IMR-90 (cell line): ENCODE results near the gene AQP7. TPM values are rescaled to one million over a fixed set of nuclear protein-coding genes. Genes with fewer than 3 reads are reported as not detected.

ENCODE experiments used
- ATAC-seq: fragments of 200-7000 bp; cut with Tn5 transposase; 2 replicates; pipeline ENCODE4 v1.9.1; 2020; ENCODE audit warnings: low read depth, mild to moderate bottlenecking, moderate library complexity
- BruUV-seq: library from RNA; stranded (reverse); fragments of 400-500 nt; replicated peaks from 2 replicates; lab custom pipeline; 2021; lab: Mats Ljungman, UMichigan
- CTCF ChIA-PET: fragments of 300-600 bp; formaldehyde crosslinking; extraction: SDS; loops from one replicate; lab custom pipeline; 2021; ENCODE audit warnings: antibody characterized with exemption; lab: Yijun Ruan, JAX
- POLR2A ChIA-PET: fragments of 300-600 bp; sonication (Branson Sonifier 250); formaldehyde crosslinking; loops from one replicate; lab custom pipeline; 2022; ENCODE audit warnings: antibody characterized with exemption; ENCODE audit not compliant: unreplicated experiment; lab: Charles Lee
- DNase-seq: peaks from one replicate; pipeline ENCODE4 v3.0.0; 2013
- H2AFZ ChIP-seq: replicated peaks from 2 replicates; pipeline ENCODE3; 2013; ENCODE audit warnings: low read length, mild to moderate bottlenecking; ENCODE audit not compliant: poor library complexity
- H2AK5ac ChIP-seq: 2 replicates; pipeline ENCODE4 v1.6.1; 2013; ENCODE audit warnings: low read depth, low read length, inconsistent platforms
- H2AK9ac ChIP-seq: replicated peaks from 2 replicates; pipeline ENCODE3; 2013; ENCODE audit warnings: mild to moderate bottlenecking, low read depth, low read length, moderate library complexity; ENCODE audit not compliant: poor library complexity
- H2BK120ac ChIP-seq: 2 replicates; pipeline ENCODE4 v1.6.1; 2013; ENCODE audit warnings: low read depth, low read length, inconsistent platforms
- H2BK15ac ChIP-seq: 3 replicates; pipeline ENCODE4 v1.6.1; 2013; ENCODE audit warnings: low read depth, low read length, inconsistent platforms
- H2BK20ac ChIP-seq: 2 replicates; pipeline ENCODE4 v1.6.1; 2013; ENCODE audit warnings: low read depth, mild to moderate bottlenecking, inconsistent platforms, low read length, moderate library complexity
- H2BK5ac ChIP-seq: 2 replicates; pipeline ENCODE4 v1.6.1; 2013; ENCODE audit warnings: mild to moderate bottlenecking, low read depth, low read length, inconsistent platforms; ENCODE audit not compliant: poor library complexity, severe bottlenecking
- H3K14ac ChIP-seq: replicated peaks from 2 replicates; pipeline ENCODE4 v1.6.1; 2013; ENCODE audit warnings: low read depth, low read length, inconsistent platforms
- H3K18ac ChIP-seq: 2 replicates; pipeline ENCODE4 v1.6.1; 2013; ENCODE audit warnings: low read depth, low read length, control low read depth
- H3K23ac ChIP-seq: 2 replicates; pipeline ENCODE4 v1.6.1; 2013; ENCODE audit warnings: low read depth, low read length, inconsistent platforms
- H3K27ac ChIP-seq: 2 replicates; pipeline ENCODE4 v1.5.1; 2013; ENCODE audit warnings: mild to moderate bottlenecking, control low read depth, low read length; ENCODE audit not compliant: insufficient read depth
- H3K27me3 ChIP-seq: 2 replicates; pipeline ENCODE4 v1.6.1; 2013; ENCODE audit warnings: low read length; ENCODE audit not compliant: control insufficient read depth, insufficient read depth
- H3K36me3 ChIP-seq: 2 replicates; pipeline ENCODE4 v1.6.1; 2013; ENCODE audit warnings: low read length, mixed read lengths; ENCODE audit not compliant: control insufficient read depth, insufficient read depth
- H3K4ac ChIP-seq: 2 replicates; pipeline ENCODE4 v1.6.1; 2013; ENCODE audit warnings: low read depth, low read length, inconsistent platforms
- H3K4me1 ChIP-seq: 2 replicates; pipeline ENCODE4 v1.6.1; 2013; ENCODE audit warnings: low read length, mixed read lengths; ENCODE audit not compliant: control insufficient read depth, insufficient read depth
- H3K4me2 ChIP-seq: 2 replicates; pipeline ENCODE4 v1.6.1; 2013; ENCODE audit warnings: low read depth, mild to moderate bottlenecking, control low read depth, low read length, moderate library complexity
- H3K4me3 ChIP-seq: 2 replicates; pipeline ENCODE4 v1.5.1; 2013; ENCODE audit warnings: low read depth, mild to moderate bottlenecking, control low read depth, low read length, moderate library complexity; ENCODE audit not compliant: insufficient read depth
- H3K56ac ChIP-seq: 2 replicates; pipeline ENCODE4 v1.6.1; 2013; ENCODE audit warnings: low read length, inconsistent platforms; ENCODE audit not compliant: insufficient read depth; ENCODE audit errors: extremely low read depth
- H3K79me1 ChIP-seq, 2 experiments: 2 replicates each; pipeline ENCODE4 v1.6.1; 2013; ENCODE audit warnings: low read length in 2 of 2, inconsistent platforms in 1 of 2, low read depth in 1 of 2
- H3K9ac ChIP-seq: 2 replicates; pipeline ENCODE4 v1.6.1; 2013; ENCODE audit warnings: low read depth, low read length, control low read depth
- H3K9me1 ChIP-seq: 2 replicates; pipeline ENCODE4 v1.6.1; 2013; ENCODE audit warnings: low read length, inconsistent platforms; ENCODE audit not compliant: insufficient read depth
- H3K9me3 ChIP-seq: 2 replicates; pipeline ENCODE4 v1.6.1; 2013; ENCODE audit warnings: low read length; ENCODE audit not compliant: control insufficient read depth, insufficient read depth
- H4K20me1 ChIP-seq: 2 replicates; pipeline ENCODE4 v1.6.1; 2013; ENCODE audit warnings: low read length, inconsistent platforms; ENCODE audit not compliant: insufficient read depth
- H4K5ac ChIP-seq: 2 replicates; pipeline ENCODE4 v1.6.1; 2013; ENCODE audit warnings: mild to moderate bottlenecking, low read depth, low read length, control low read depth
- H4K8ac ChIP-seq, 2 experiments: 2 replicates each; pipeline ENCODE4 v1.6.1; 2013; ENCODE audit warnings: low read depth in 2 of 2, low read length in 2 of 2, control low read depth in 1 of 2, inconsistent platforms in 1 of 2
- H4K91ac ChIP-seq: 2 replicates; pipeline ENCODE4 v1.6.1; 2013; ENCODE audit warnings: low read depth, low read length, inconsistent platforms; ENCODE audit not compliant: insufficient read depth
- BHLHE40 ChIP-seq: fragments of 150-350 bp; IDR thresholded peaks from 2 replicates; pipeline ENCODE4 v1.6.1; 2016; ENCODE audit warnings: mild to moderate bottlenecking, low read depth, low read length
- CEBPB ChIP-seq: IDR thresholded peaks from 2 replicates; pipeline ENCODE4 v1.6.1; 2012; ENCODE audit warnings: low read depth, low read length, improper control_type of control experiment
- CHD1 ChIP-seq: IDR thresholded peaks from 2 replicates; pipeline ENCODE4 v1.6.1; 2012; ENCODE audit warnings: low read depth, low read length, improper control_type of control experiment
- CTCF ChIP-seq: conservative IDR thresholded peaks from 2 replicates; pipeline ENCODE4 v1.5.1; 2012; ENCODE audit warnings: mild to moderate bottlenecking, low read depth, low read length, improper control_type of control experiment
- ELK1 ChIP-seq: fragments of 150-350 bp; IDR thresholded peaks from 2 replicates; pipeline ENCODE4 v1.6.1; 2016; ENCODE audit warnings: low read depth, mild to moderate bottlenecking, low read length, moderate library complexity, borderline replicate concordance
- MAFK ChIP-seq: IDR thresholded peaks from 2 replicates; pipeline ENCODE4 v1.6.1; 2012; ENCODE audit warnings: low read depth, low read length, improper control_type of control experiment
- MAZ ChIP-seq: IDR thresholded peaks from 2 replicates; pipeline ENCODE4 v1.6.1; 2012; ENCODE audit warnings: low read depth, mild to moderate bottlenecking, low read length, improper control_type of control experiment, moderate library complexity, borderline replicate concordance
- MXI1 ChIP-seq: IDR thresholded peaks from 2 replicates; pipeline ENCODE4 v1.6.1; 2012; ENCODE audit warnings: low read depth, mild to moderate bottlenecking, low read length, moderate library complexity, borderline replicate concordance
- POLR2A ChIP-seq: IDR thresholded peaks from 2 replicates; pipeline ENCODE4 v1.6.1; 2012; ENCODE audit warnings: mild to moderate bottlenecking, low read depth, low read length
- RAD21 ChIP-seq: IDR thresholded peaks from 2 replicates; pipeline ENCODE4 v1.6.1; 2012; ENCODE audit warnings: low read length, improper control_type of control experiment
- RCOR1 ChIP-seq: IDR thresholded peaks from 2 replicates; pipeline ENCODE4 v1.6.1; 2012; ENCODE audit warnings: mild to moderate bottlenecking, low read length, improper control_type of control experiment; ENCODE audit not compliant: insufficient replicate concordance
- RFX5 ChIP-seq: IDR thresholded peaks from 2 replicates; pipeline ENCODE4 v1.8.0; 2012; ENCODE audit warnings: low read depth, mild to moderate bottlenecking, low read length, moderate library complexity
- SMC3 ChIP-seq: fragments of 150-350 bp; IDR thresholded peaks from 2 replicates; pipeline ENCODE4 v1.6.1; 2016; ENCODE audit warnings: low read depth, mild to moderate bottlenecking, antibody characterized with exemption, low read length, moderate library complexity
- USF2 ChIP-seq: fragments of 150-350 bp; IDR thresholded peaks from 2 replicates; pipeline ENCODE4 v1.6.1; 2017; ENCODE audit warnings: mild to moderate bottlenecking, antibody characterized with exemption, low read length, low read depth
- WGBS, 2 experiments: methylation state at CpG; one replicate each; pipeline versions ENCODE4 v1.1.5 to v1.1.7; 2013; ENCODE audit warnings: missing lambda C conversion rate in 2 of 2; ENCODE audit not compliant: insufficient read length in 1 of 2; ENCODE audit errors: extremely low coverage in 2 of 2; 5-methylcytosine and 5-hydroxymethylcytosine counted together
- dilution Hi-C: fragments of 300-500 bp; cut with HindIII; formaldehyde crosslinking; loops from one replicate; pipeline ENCODE4 v1.14.3; 2018; ENCODE audit warnings: low sequenced_read_pairs; ENCODE audit not compliant: unreplicated experiment
- in situ Hi-C: fragments of 300-500 bp; cut with MboI; formaldehyde crosslinking; loops from 3 replicates; pipeline ENCODE4 v1.14.3; 2019; ENCODE audit warnings: low sequenced_read_pairs, inconsistent platforms, mixed read lengths
- intact Hi-C: fragments of 100-400 bp; cut with micrococcal nuclease; formaldehyde crosslinking; loops from 2 replicates; pipeline ENCODE4 v1.10.0; 2022
- polyA plus RNA-seq, 3 experiments: library from polyadenylated mRNA; depleted of rRNA; stranded (reverse); fragments of >200 nt; gene quantifications; 2 replicates each; pipeline ENCODE4 v1.2.3, GENCODE V29; 2012; ENCODE audit warnings: low replicate concordance in 1 of 3
- total RNA-seq: library from RNA; depleted of rRNA; stranded (reverse); fragments of >200 nt; gene quantifications from 2 replicates; pipeline ENCODE4 v1.2.3, GENCODE V29; 2012

AQP7 gene
- total and polyA plus RNA-seq, 2 of the 4 experiments (the other 2 are of a cell fraction): 0.07 TPM; not detected in 1

- H3K36me3 ChIP-seq: peaks cover 18% of the 10 kb centered on the region
- H3K4me2 ChIP-seq: no peak overlapping the region
- H3K9me1 ChIP-seq: no peaks in the 10 kb centered on the region
- no peaks in the 10 kb centered on the region for H3K27me3 ChIP-seq
- DNase-seq (peak; percentile 74), ATAC-seq (peak; percentile 94)
- CTCF ChIA-PET: interaction anchor here (0.5 to 2.1 kb wide), 14 partner anchors 15 to 114 kb away, joined by 3 to 14 read pairs (median 4); partner anchors contain the start of genes AQP3, NFX1 and NOL6
- H3K4ac ChIP-seq: no peak overlapping the region
- no peak overlapping the region for H2AK5ac ChIP-seq
- no TSS peak for BruUV-seq
- no peak overlapping the region for H3K9ac ChIP-seq
- H3K9me3 ChIP-seq: no peaks in the 10 kb centered on the region
- no peak overlapping the region for H3K4me3 ChIP-seq
- H4K20me1 ChIP-seq: no peaks in the 10 kb centered on the region
- dilution Hi-C loops (no loop called here), intact Hi-C loops (loop anchor here (1.0 kb wide), 3 partner anchors 41 to 92 kb away; no protein-coding TSS in a partner anchor), in situ Hi-C loops (loop anchor here (5.0 kb wide), 1 partner anchor 93 kb away; no protein-coding TSS in a partner anchor)
- H3K56ac ChIP-seq: no peak overlapping the region
- no peak overlapping the region for H2BK15ac ChIP-seq
- no peaks in the 10 kb centered on the region for H3K79me1 ChIP-seq
- H2AK9ac ChIP-seq: peak overlapping the region; percentile 66
- no peak overlapping the region for H3K27ac ChIP-seq
- H4K8ac ChIP-seq: 0 out of 4 replicates have a peak overlapping the region, but pooled peaks of 1 of the 2 experiments have one; percentile 29
- H3K18ac ChIP-seq: no peak overlapping the region
- H3K23ac ChIP-seq: no peak overlapping the region
- H2BK5ac ChIP-seq: no peak overlapping the region
- H3K14ac ChIP-seq: no peak overlapping the region
- H4K5ac ChIP-seq: no peak overlapping the region
- H4K91ac ChIP-seq: no peak overlapping the region
- POLR2A ChIA-PET: interaction anchor here (0.7 kb wide), 1 partner anchor 348 kb away, joined by 3 read pairs; no protein-coding TSS in a partner anchor
- H3K4me1 ChIP-seq: 0 out of 2 replicates have a peak, but pooled peaks cover 2% of the 10 kb centered on the region
- H2BK120ac ChIP-seq: no peak overlapping the region
- WGBS, 2 experiments: 93% methylated on average over 3 of the region's 6 CpGs; no CpG with 5 or more reads in 1 of the 2 experiments
- peak overlapping the region; percentile 21; the same call in 1 of the 2 replicates for H2BK20ac ChIP-seq
- H2AFZ ChIP-seq: peak overlapping the region; percentile 67
- TF ChIP-seq RFX5: no peak
- peak; percentile 75 for TF ChIP-seq MAZ
- TF ChIP-seq USF2: no peak
- no peak for TF ChIP-seq POLR2A
- TF ChIP-seq ELK1: no peak
- TF ChIP-seq CHD1: no peak
- no peak for TF ChIP-seq MXI1
- TF ChIP-seq CTCF: peak; percentile 89
- TF ChIP-seq SMC3: peak; percentile 80
- TF ChIP-seq RAD21: peak; percentile 86
- TF ChIP-seq BHLHE40: no peak
- no peak for TF ChIP-seq RCOR1
- TF ChIP-seq MAFK: no peak
- TF ChIP-seq CEBPB: no peak
Measured at GRCh38 chr9:33374634-33375237, 27.6 kb downstream of the AQP7 start.
